SU-DHL-6 (cell line): ENCODE data around the gene AGPAT2.

Source experiments
- H2AFZ ChIP-seq: fragments of 200-600 bp; sonication (generic); 2 replicates; pipeline ENCODE4 v1.6.1; 2014; ENCODE audit warnings: low read depth, mild to moderate bottlenecking, moderate library complexity, mixed read lengths, antibody characterized with exemption, low read length; ENCODE audit not compliant: severe bottlenecking
- H3F3A ChIP-seq: fragments of 200-600 bp; shearing (Covaris generic); 2 replicates; pipeline ENCODE4 v1.6.0; 2016; ENCODE audit warnings: antibody characterized with exemption, mild to moderate bottlenecking; ENCODE audit not compliant: insufficient read depth
- H3K27ac ChIP-seq: fragments of 200-600 bp; sonication (generic); 2 replicates; pipeline ENCODE4 v1.5.1; 2016; ENCODE audit warnings: low read depth, mild to moderate bottlenecking, low read length, moderate library complexity, mixed read lengths
- H3K27me3 ChIP-seq: fragments of 200-600 bp; sonication (generic), shearing (Covaris generic); 2 replicates; pipeline ENCODE4 v1.6.0; 2014; ENCODE audit warnings: mild to moderate bottlenecking, low read length
- H3K36me3 ChIP-seq: fragments of 200-600 bp; sonication (generic); 2 replicates; pipeline ENCODE4 v1.6.1; 2014; ENCODE audit warnings: mild to moderate bottlenecking, low read length, mixed read lengths
- H3K4me2 ChIP-seq: fragments of 300-600, 200-600 bp; shearing (Covaris generic), sonication (generic); 2 replicates; pipeline ENCODE4 v1.6.0; 2014; ENCODE audit warnings: low read length, low read depth, mild to moderate bottlenecking; ENCODE audit not compliant: poor library complexity, severe bottlenecking
- H3K4me3 ChIP-seq: fragments of 200-600 bp; sonication (generic); 2 replicates; pipeline ENCODE4 v1.5.1; 2014; ENCODE audit warnings: antibody characterized with exemption, low read length, mild to moderate bottlenecking, mixed read lengths; ENCODE audit not compliant: insufficient read depth, poor library complexity, severe bottlenecking
- H3K79me2 ChIP-seq: fragments of 200-600 bp; sonication (generic); 2 replicates; pipeline ENCODE4 v1.6.1; 2014; ENCODE audit warnings: mild to moderate bottlenecking, low read length, moderate library complexity; ENCODE audit not compliant: insufficient read depth
- H3K9ac ChIP-seq: fragments of 200-600 bp; sonication (generic); 2 replicates; pipeline ENCODE4 v1.7.0; 2014; ENCODE audit warnings: mild to moderate bottlenecking, low read length
- H3K9me2 ChIP-seq: fragments of 200-600 bp; sonication (generic); replicated peaks from 2 replicates; pipeline ENCODE4 v1.6.1; 2014; ENCODE audit warnings: low read length; ENCODE audit not compliant: insufficient read depth
- H3K9me3 ChIP-seq: fragments of 200-600 bp; sonication (generic); 2 replicates; pipeline ENCODE4 v1.6.1; 2014; ENCODE audit warnings: low read length, mixed read lengths; ENCODE audit not compliant: insufficient read depth
- H4K20me1 ChIP-seq: fragments of 200-600 bp; sonication (generic); 2 replicates; pipeline ENCODE4 v1.6.1; 2014; ENCODE audit warnings: low read depth, mild to moderate bottlenecking, antibody characterized with exemption, low read length, moderate library complexity, mixed read lengths
- EZH2phosphoT487 ChIP-seq: fragments of 200-600 bp; sonication (generic), shearing (Covaris generic); conservative IDR thresholded peaks from 2 replicates; pipeline ENCODE4 v1.6.1; 2018; ENCODE audit warnings: mild to moderate bottlenecking, antibody characterized with exemption, low read length, moderate library complexity, mixed read lengths
- TF ChIP-seq, protein P1 (sequence below): fragments of 200-600 bp; sonication (generic); IDR thresholded peaks from one replicate; pipeline ENCODE4 v1.5.1; 2017; ENCODE audit warnings: antibody characterized with exemption, mild to moderate bottlenecking, low read length, moderate library complexity; ENCODE audit not compliant: insufficient read depth, poor library complexity, severe bottlenecking

AGPAT2 gene

DNA sequence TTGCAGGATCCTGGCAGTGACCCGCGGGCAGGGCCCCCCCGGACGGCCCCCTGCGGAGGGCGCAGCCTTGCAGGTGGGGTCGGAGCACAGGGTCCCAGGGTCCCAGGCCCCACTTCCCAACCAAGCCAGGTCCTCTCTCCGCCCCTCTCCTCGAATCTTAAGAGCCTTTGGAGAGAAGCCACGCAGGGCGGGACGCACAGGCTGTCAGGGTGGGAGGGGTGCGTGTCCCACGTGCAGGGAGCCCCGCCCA lies 43.0 kb downstream of the AGPAT2 start:
- H3K36me3 ChIP-seq = no peaks in the 10 kb centered on the region
- H3K9me2 ChIP-seq = no peaks in the 10 kb centered on the region
- no peak overlapping the region for H2AFZ ChIP-seq
- H3K4me3 ChIP-seq = no peak overlapping the region
- no peaks in the 10 kb centered on the region for H3K27me3 ChIP-seq
- TF ChIP-seq, protein P1, sequence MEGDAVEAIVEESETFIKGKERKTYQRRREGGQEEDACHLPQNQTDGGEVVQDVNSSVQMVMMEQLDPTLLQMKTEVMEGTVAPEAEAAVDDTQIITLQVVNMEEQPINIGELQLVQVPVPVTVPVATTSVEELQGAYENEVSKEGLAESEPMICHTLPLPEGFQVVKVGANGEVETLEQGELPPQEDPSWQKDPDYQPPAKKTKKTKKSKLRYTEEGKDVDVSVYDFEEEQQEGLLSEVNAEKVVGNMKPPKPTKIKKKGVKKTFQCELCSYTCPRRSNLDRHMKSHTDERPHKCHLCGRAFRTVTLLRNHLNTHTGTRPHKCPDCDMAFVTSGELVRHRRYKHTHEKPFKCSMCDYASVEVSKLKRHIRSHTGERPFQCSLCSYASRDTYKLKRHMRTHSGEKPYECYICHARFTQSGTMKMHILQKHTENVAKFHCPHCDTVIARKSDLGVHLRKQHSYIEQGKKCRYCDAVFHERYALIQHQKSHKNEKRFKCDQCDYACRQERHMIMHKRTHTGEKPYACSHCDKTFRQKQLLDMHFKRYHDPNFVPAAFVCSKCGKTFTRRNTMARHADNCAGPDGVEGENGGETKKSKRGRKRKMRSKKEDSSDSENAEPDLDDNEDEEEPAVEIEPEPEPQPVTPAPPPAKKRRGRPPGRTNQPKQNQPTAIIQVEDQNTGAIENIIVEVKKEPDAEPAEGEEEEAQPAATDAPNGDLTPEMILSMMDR = no peak
- TF ChIP-seq EZH2phosphoT487 = no peak
- H3K9ac ChIP-seq = no peak overlapping the region
- no peaks in the 10 kb centered on the region for H4K20me1 ChIP-seq
- no peak overlapping the region for H3K27ac ChIP-seq
- no peak overlapping the region for H3K4me2 ChIP-seq
- H3K79me2 ChIP-seq = no peaks in the 10 kb centered on the region
- H3F3A ChIP-seq = no peaks in the 10 kb centered on the region
- no peaks in the 10 kb centered on the region for H3K9me3 ChIP-seq

DNA sequence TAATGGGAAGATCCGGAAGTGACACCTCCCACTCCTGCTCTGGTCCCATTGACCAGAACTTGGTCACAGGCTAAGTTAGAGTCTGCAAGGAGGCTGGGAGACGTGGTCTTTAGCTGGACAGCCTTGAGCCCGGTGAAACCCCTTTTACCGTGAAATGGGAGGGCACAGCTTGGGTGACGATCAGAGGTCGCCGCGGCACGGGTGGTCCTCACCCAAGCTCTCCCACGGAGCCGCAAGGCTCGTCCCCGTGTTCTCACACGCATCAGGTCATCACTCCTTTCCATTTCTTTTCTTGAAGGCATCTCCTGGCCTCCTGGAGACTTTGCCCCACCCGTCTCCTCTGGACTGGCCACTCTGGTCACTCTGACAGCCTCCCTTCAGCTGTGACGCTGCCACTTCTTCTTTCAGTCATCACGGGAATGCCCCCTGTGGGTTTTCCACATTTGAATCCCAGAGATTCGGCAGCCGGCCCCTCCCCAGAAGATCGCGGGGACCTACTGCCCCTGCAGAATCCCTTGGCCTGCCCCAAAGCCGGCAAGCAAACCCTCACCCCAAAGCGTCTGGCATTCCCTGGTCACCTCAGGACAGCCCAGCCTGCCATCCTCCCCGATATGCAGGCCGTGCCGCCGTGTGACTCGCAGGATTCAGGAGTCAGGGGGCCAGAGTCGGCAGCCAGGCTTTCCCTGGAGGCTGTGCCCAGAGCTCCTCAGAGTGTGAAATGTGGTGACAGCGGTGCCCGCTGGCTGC lies 43.5 kb downstream of the AGPAT2 start:
- no peaks in the 10 kb centered on the region for H4K20me1 ChIP-seq
- H3K36me3 ChIP-seq = no peaks in the 10 kb centered on the region
- no peaks in the 10 kb centered on the region for H3K79me2 ChIP-seq
- H3K27me3 ChIP-seq = no peaks in the 10 kb centered on the region
- H3K4me3 ChIP-seq = no peak overlapping the region
- TF ChIP-seq EZH2phosphoT487 = no peak
- TF ChIP-seq, protein P1 = no peak
- H3K9ac ChIP-seq = no peak overlapping the region
- no peak overlapping the region for H3K27ac ChIP-seq
- no peak overlapping the region for H2AFZ ChIP-seq
- no peak overlapping the region for H3K4me2 ChIP-seq
- no peaks in the 10 kb centered on the region for H3K9me2 ChIP-seq
- no peaks in the 10 kb centered on the region for H3K9me3 ChIP-seq
- no peaks in the 10 kb centered on the region for H3F3A ChIP-seq

GRCh38 chr9:136642439-136642921 lies 44.8 kb downstream of the AGPAT2 start:
- Histone ChIP-seq H4K20me1 (no peaks in the 10 kb centered on the region), H3K9me2 (no peaks in the 10 kb centered on the region), H3K4me3 (no peak overlapping the region), H3F3A (no peaks in the 10 kb centered on the region), H3K79me2 (no peaks in the 10 kb centered on the region), H3K9ac (no peak overlapping the region), H2AFZ (no peak overlapping the region), H3K4me2 (no peak overlapping the region), H3K36me3 (no peaks in the 10 kb centered on the region), H3K9me3 (no peaks in the 10 kb centered on the region), H3K27me3 (no peaks in the 10 kb centered on the region), H3K27ac (no peak overlapping the region)
- no peak for TF ChIP-seq EZH2phosphoT487
- TF ChIP-seq, protein P1 = no peak
